OCI-LY1 (cell line): Measurements from ENCODE around the gene CSRP1.

Experiments used
- H2AFZ ChIP-seq: fragments of 200-600 bp; sonication (generic), shearing (Covaris generic); 2 replicates; pipeline ENCODE4 v1.6.0; 2014; ENCODE audit warnings: antibody characterized with exemption, mild to moderate bottlenecking, low read length
- H3F3A ChIP-seq: fragments of 200-600 bp; sonication (generic), shearing (Covaris generic); 2 replicates; pipeline ENCODE4 v1.6.0; 2014; ENCODE audit warnings: mild to moderate bottlenecking, antibody characterized with exemption, low read length, moderate library complexity; ENCODE audit not compliant: insufficient read depth
- H3K27ac ChIP-seq: fragments of 200-600 bp; sonication (generic); 2 replicates; pipeline ENCODE4 v1.5.1; 2014; ENCODE audit warnings: low read length, mixed run types, mild to moderate bottlenecking, low read depth; ENCODE audit not compliant: poor library complexity, severe bottlenecking
- H3K27me3 ChIP-seq: fragments of 200-600 bp; sonication (generic); 2 replicates; pipeline ENCODE4 v1.6.0; 2014; ENCODE audit warnings: antibody characterized with exemption, mild to moderate bottlenecking, low read length, moderate library complexity; ENCODE audit not compliant: insufficient read depth
- H3K36me3 ChIP-seq: fragments of 200-600 bp; sonication (generic); 2 replicates; pipeline ENCODE4 v1.6.1; 2014; ENCODE audit warnings: mild to moderate bottlenecking, antibody characterized with exemption, low read length, moderate library complexity, mixed read lengths; ENCODE audit not compliant: insufficient read depth
- H3K4me1 ChIP-seq: fragments of 200-600 bp; sonication (generic); 2 replicates; pipeline ENCODE4 v1.5.1; 2014; ENCODE audit warnings: mild to moderate bottlenecking, low read length, moderate library complexity; ENCODE audit not compliant: insufficient read depth, severe bottlenecking
- H3K4me2 ChIP-seq: fragments of 200-600 bp; sonication (generic), shearing (Covaris generic); 2 replicates; pipeline ENCODE4 v1.6.1; 2014; ENCODE audit warnings: low read length
- H3K4me3 ChIP-seq: fragments of 200-600 bp; sonication (generic); 2 replicates; pipeline ENCODE4 v1.5.1; 2014; ENCODE audit warnings: low read length, low read depth, mild to moderate bottlenecking, mixed read lengths; ENCODE audit not compliant: poor library complexity, severe bottlenecking
- H3K79me2 ChIP-seq: fragments of 200-600 bp; shearing (Covaris generic); 2 replicates; pipeline ENCODE4 v1.6.1; 2016; ENCODE audit warnings: mixed run types, low read length, mixed read lengths; ENCODE audit not compliant: insufficient read depth
- H3K9ac ChIP-seq: fragments of 200-600 bp; sonication (generic), shearing (Covaris generic); 2 replicates; pipeline ENCODE4 v1.6.1; 2014; ENCODE audit warnings: mild to moderate bottlenecking, low read length, mixed read lengths
- H3K9me2 ChIP-seq: fragments of 200-600 bp; sonication (generic), shearing (Covaris generic); 2 replicates; pipeline ENCODE4 v1.6.1; 2014; ENCODE audit warnings: low read depth, mild to moderate bottlenecking, low read length, mixed read lengths
- H3K9me3 ChIP-seq: fragments of 200-600 bp; shearing (Covaris generic); 2 replicates; pipeline ENCODE4 v1.6.1; 2014; ENCODE audit warnings: low read length, mixed read lengths
- H4K20me1 ChIP-seq: fragments of 200-600 bp; sonication (generic), shearing (Covaris generic); 2 replicates; pipeline ENCODE4 v1.6.0; 2016; ENCODE audit warnings: mild to moderate bottlenecking, low read length; ENCODE audit not compliant: insufficient read depth
- CTCF ChIP-seq: fragments of 200-600 bp; sonication (generic), shearing (Covaris generic); IDR thresholded peaks from 2 replicates; pipeline ENCODE4 v1.5.1; 2017; ENCODE audit warnings: mild to moderate bottlenecking, antibody characterized with exemption, low read length, moderate library complexity, mixed read lengths
- EZH2 ChIP-seq: fragments of 200-600 bp; sonication (generic), shearing (Covaris generic); IDR thresholded peaks from 2 replicates; pipeline ENCODE4 v1.8.0; 2017; ENCODE audit warnings: borderline replicate concordance, mixed run types, mild to moderate bottlenecking, antibody characterized with exemption, low read length, moderate library complexity, mixed read lengths

Gene CSRP1

GRCh38 chr1:201542309-201543035 is 35.5 kb upstream of the CSRP1 start:
- no peak for TF ChIP-seq EZH2
- TF ChIP-seq CTCF, result no peak
- Histone ChIP-seq H3K27ac (no peak overlapping the region), H3K4me2 (no peak overlapping the region), H3K9me2 (no peaks in the 10 kb centered on the region), H3F3A (no peaks in the 10 kb centered on the region), H3K9me3 (no peaks in the 10 kb centered on the region), H3K4me1 (no peaks in the 10 kb centered on the region), H3K9ac (no peak overlapping the region), H4K20me1 (no peaks in the 10 kb centered on the region), H3K27me3 (no peaks in the 10 kb centered on the region; the same call in 1 of the 2 replicates), H3K4me3 (no peak overlapping the region), H2AFZ (no peak overlapping the region), H3K79me2 (no peaks in the 10 kb centered on the region), H3K36me3 (no peaks in the 10 kb centered on the region)

DNA sequence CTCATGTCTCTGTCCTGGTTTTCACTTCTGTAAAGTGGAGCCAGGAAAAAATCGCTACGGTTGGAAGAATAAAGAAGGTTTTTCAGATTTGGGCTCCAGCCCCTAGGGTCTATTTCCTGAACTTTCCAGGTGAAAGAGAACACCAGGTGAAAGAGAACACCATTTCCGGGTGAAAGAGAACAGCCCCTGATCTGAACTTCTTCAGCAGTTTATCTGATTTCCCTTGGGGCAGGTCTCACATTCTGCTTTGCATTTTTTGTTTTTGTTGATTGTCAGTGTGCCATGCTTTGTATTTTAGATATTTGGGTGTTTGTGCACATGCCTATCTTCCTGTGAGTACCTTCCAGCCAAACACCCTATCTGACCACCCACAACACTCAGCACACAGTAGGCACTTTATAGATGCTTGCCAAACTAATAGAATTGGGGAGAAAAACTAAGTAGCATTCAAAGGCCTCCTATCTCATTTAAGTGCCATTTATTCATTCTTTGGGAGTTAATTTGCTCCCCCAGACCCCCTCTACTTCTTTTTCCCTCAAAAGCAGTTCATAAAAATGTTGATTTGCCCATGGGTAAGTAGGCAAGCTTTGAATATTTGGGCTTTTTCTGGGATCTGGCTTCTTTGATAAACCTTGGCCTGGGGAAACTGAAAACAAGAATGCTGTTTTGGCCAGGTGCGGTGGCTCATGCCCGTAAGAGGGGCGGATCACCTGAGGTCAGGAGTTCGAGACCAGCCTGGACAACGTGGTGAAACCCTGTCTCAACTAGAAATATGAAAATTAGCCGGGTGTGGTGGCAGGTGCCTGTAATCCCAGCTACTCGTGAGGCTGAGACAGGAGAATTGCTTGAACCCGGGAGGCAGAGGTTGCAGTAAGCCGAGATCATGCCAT is 34.2 kb upstream of the CSRP1 start:
- no peaks in the 10 kb centered on the region for H3K9me2 ChIP-seq
- no peak overlapping the region for H2AFZ ChIP-seq
- peaks cover 8% of the 10 kb centered on the region for H3K27me3 ChIP-seq
- H3K4me3 ChIP-seq, result no peak overlapping the region
- no peaks in the 10 kb centered on the region for H3K9me3 ChIP-seq
- H3K27ac ChIP-seq, result no peak overlapping the region
- H3K79me2 ChIP-seq, result no peaks in the 10 kb centered on the region
- no peaks in the 10 kb centered on the region for H3K4me1 ChIP-seq
- no peaks in the 10 kb centered on the region for H3F3A ChIP-seq
- H3K36me3 ChIP-seq, result no peaks in the 10 kb centered on the region
- no peaks in the 10 kb centered on the region for H4K20me1 ChIP-seq
- no peak overlapping the region for H3K9ac ChIP-seq
- H3K4me2 ChIP-seq, result no peak overlapping the region
- no peak for TF ChIP-seq CTCF

- H3K27ac ChIP-seq, result no peak overlapping the region
- no peaks in the 10 kb centered on the region for H3K36me3 ChIP-seq
- H3F3A ChIP-seq, result no peaks in the 10 kb centered on the region
- TF ChIP-seq CTCF (no peak), EZH2 (no peak)
- H3K4me3 ChIP-seq, result peak overlapping the region; percentile 4
- H3K27me3 ChIP-seq, result peaks cover 8% of the 10 kb centered on the region
- no peaks in the 10 kb centered on the region for H3K9me3 ChIP-seq
- H3K4me1 ChIP-seq, result no peaks in the 10 kb centered on the region
- H2AFZ ChIP-seq, result no peak overlapping the region
- H4K20me1 ChIP-seq, result no peaks in the 10 kb centered on the region
- H3K9ac ChIP-seq, result no peak overlapping the region
- no peak overlapping the region; the same call in 1 of the 2 replicates for H3K4me2 ChIP-seq
- H3K9me2 ChIP-seq, result no peaks in the 10 kb centered on the region
- H3K79me2 ChIP-seq, result no peaks in the 10 kb centered on the region
These were observed 32.9 kb upstream of the CSRP1 start for GRCh38 chr1:201539561-201540431.
